Common myeloid progenitor, CD34-positive (primary cell): ENCODE data around the gene GALNT3.
A peak's percentile ranks its signal among the peaks of the same experiment; 100 is the strongest.

Experiments
- CTCF ChIA-PET: fragments of 350-600 bp; sonication (Branson Sonifier 250); formaldehyde crosslinking; loops from one replicate; lab custom pipeline; 2021; ENCODE audit warnings: antibody characterized with exemption; lab: Charles Lee
- POLR2A ChIA-PET: fragments of 350-600 bp; sonication (Branson Sonifier 250); formaldehyde crosslinking; loops from one replicate; lab custom pipeline; 2021; ENCODE audit warnings: antibody characterized with exemption; lab: Charles Lee
- DNase-seq, 3 donors: peaks; one replicate each; pipeline versions ENCODE4 v3.0.0 to v3.0.0-alpha.2; 2013
- H3K27ac ChIP-seq, 2 experiments: 1 replicate in 1 of 2; 2 replicates in 1 of 2; pipeline ENCODE4 v1.7.0; 2013; ENCODE audit warnings: inconsistent platforms in 2 of 2, low read length in 2 of 2, mild to moderate bottlenecking in 2 of 2, low read depth in 1 of 2, moderate library complexity in 1 of 2; ENCODE audit not compliant: severe bottlenecking in 2 of 2, insufficient read depth in 1 of 2, poor library complexity in 1 of 2
- H3K27me3 ChIP-seq, 5 experiments: replicated peaks in 2 of 5; 1 replicate in 3 of 5; 2 replicates in 2 of 5; pipeline versions ENCODE4 v1.6.1 to v1.7.0; 2013; ENCODE audit warnings: low read length in 4 of 5, mild to moderate bottlenecking in 2 of 5, moderate library complexity in 2 of 5, inconsistent platforms in 1 of 5; ENCODE audit not compliant: insufficient read depth in 5 of 5, control insufficient read depth in 4 of 5
- H3K36me3 ChIP-seq, 4 experiments: 1 replicate in 2 of 4; 2 replicates in 2 of 4; pipeline versions ENCODE4 v1.6.1 to v1.7.0; 2013; ENCODE audit warnings: low read length in 3 of 4, control low read depth in 1 of 4, mild to moderate bottlenecking in 1 of 4; ENCODE audit not compliant: control insufficient read depth in 4 of 4, insufficient read depth in 4 of 4
- H3K4me1 ChIP-seq, 4 experiments: 1 replicate in 3 of 4; 2 replicates in 1 of 4; pipeline versions ENCODE4 v1.6.1 to v1.7.1; 2013; ENCODE audit warnings: low read length in 3 of 4, mild to moderate bottlenecking in 3 of 4, control low read depth in 1 of 4, inconsistent platforms in 1 of 4, moderate library complexity in 1 of 4; ENCODE audit not compliant: control insufficient read depth in 4 of 4, insufficient read depth in 4 of 4; ENCODE audit errors: control extremely low read depth in 1 of 4
- H3K4me3 ChIP-seq, 7 experiments: 1 replicate in 4 of 7; 2 replicates in 3 of 7; pipeline versions ENCODE4 v1.5.1 to v1.7.0; 2013; ENCODE audit warnings: mild to moderate bottlenecking in 7 of 7, low read length in 6 of 7, moderate library complexity in 6 of 7, inconsistent platforms in 2 of 7, low read depth in 2 of 7, control low read depth in 1 of 7; ENCODE audit not compliant: insufficient read depth in 4 of 7, control insufficient read depth in 1 of 7; ENCODE audit errors: extremely low read depth in 1 of 7
- H3K9me3 ChIP-seq, 5 experiments: 1 replicate in 4 of 5; 2 replicates in 1 of 5; pipeline versions ENCODE4 v1.6.1 to v1.7.1; 2013; ENCODE audit warnings: low read length in 4 of 5, mild to moderate bottlenecking in 2 of 5, inconsistent platforms in 1 of 5, low read depth in 1 of 5, moderate library complexity in 1 of 5; ENCODE audit not compliant: control insufficient read depth in 4 of 5, insufficient read depth in 2 of 5; ENCODE audit errors: control extremely low read depth in 1 of 5
- WGBS: methylation state at CpG from one replicate; pipeline ENCODE4 v1.1.5; 2013; ENCODE audit not compliant: insufficient coverage; 5-methylcytosine and 5-hydroxymethylcytosine counted together

Gene GALNT3

DNA sequence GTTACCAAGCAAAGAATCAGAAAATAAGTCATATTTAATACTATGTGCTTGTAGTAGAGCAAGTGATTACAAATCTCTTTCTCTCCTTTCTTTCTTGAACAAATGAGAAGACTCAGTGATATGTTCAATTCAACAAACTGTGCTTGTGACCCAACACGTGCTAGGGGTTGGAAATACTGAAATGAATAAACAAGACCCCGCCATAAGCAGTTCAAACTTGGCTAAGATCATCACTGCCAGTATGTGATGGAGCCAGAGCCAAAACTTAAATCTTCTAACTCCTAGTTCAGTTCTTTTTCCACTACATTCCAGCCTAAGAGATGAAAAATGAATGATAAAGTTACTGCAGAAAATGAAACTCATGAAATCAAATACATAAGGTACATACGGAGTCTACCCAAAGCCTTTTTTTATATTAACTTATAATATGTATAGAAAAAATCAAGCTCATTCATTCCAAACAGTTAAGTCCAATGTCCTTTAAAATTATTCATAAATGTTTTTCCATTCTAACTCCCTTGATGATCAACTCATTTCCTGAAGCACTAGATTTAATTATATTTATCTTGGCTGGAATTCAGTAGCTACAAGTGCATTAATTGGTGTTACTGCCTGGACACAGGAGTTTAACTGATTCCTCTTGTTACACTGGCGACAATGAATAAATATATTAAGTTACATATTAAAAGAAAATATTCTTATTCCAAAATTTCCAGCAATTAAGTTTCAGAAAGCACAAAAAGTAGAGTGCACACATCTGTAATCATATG is 36.0 kb downstream of the GALNT3 start:
- DNase-seq = no peak
- Histone ChIP-seq H3K9me3 (no peaks in the 10 kb centered on the region), H3K27ac (no peak overlapping the region), H3K4me1 (no peaks in the 10 kb centered on the region), H3K4me3 (no peak overlapping the region), H3K27me3 (no peaks in the 10 kb centered on the region), H3K36me3 (peaks cover 0 to 30% (median 6%) of the 10 kb centered on the region in 4 experiments)
- WGBS = 84% methylated on average over 2 of the region's 4 CpGs
- ChIA-PET CTCF (no interaction called here), POLR2A (no interaction called here)

DNA sequence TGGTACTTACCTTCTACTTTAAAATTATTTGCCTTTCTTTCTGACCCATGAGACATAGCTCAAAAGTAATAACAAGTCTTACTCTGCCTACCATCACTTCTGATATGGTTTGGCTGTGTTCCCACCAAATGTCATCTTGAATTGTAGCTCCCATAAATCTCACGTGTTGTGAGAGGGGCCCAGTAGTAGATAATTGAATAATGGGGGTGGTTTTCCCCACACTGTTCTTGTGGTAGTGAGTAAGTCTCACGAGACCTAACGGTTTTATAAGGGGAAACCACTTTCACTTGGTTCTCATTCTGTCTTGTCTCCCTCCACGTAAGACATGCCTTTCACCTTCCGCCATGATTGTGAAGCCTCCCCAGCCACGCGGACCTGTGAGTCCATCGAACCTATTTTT is 47.5 kb downstream of the GALNT3 start:
- CTCF ChIA-PET = no interaction called here
- Histone ChIP-seq H3K36me3 (peaks cover 0 to 11% (median 3%) of the 10 kb centered on the region in 4 experiments), H3K27me3 (no peaks in the 10 kb centered on the region), H3K27ac (no peak overlapping the region), H3K4me1 (peaks cover 0 to 13% (median 3%) of the 10 kb centered on the region in 4 experiments), H3K4me3 (no peak overlapping the region), H3K9me3 (no peaks in the 10 kb centered on the region)
- DNase-seq = peak in 2 of 3 donors; percentile 4 to 10
- 43% methylated on average over 3 of the region's 8 CpGs for WGBS
- POLR2A ChIA-PET = no interaction called here

DNA sequence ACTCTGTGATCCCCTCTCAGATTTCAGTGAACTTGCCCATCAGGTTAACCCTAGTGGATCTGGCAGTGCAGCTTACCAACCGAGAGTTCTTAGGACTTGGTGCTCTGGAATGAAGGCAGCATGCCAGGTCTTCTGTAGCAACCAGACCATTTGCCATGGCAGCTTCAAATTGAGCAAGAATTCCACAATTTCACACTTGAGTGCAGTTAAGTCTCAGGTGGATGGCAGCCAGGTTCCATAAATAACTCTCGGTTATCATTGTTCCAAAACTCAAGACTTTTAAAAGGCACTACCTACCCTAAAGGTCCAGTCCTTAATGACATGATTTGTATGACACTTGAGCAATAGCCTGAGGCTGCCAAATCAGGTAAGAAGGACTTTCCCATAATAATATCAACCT is 48.1 kb downstream of the GALNT3 start:
- Histone ChIP-seq H3K4me3 (no peak overlapping the region), H3K27ac (no peak overlapping the region), H3K27me3 (no peaks in the 10 kb centered on the region), H3K4me1 (peaks cover 0 to 13% (median 3%) of the 10 kb centered on the region in 4 experiments), H3K36me3 (peaks cover 0 to 11% (median 3%) of the 10 kb centered on the region in 4 experiments), H3K9me3 (no peaks in the 10 kb centered on the region)
- CTCF ChIA-PET = no interaction called here
- WGBS = 90% methylated on average over 1 of the region's 2 CpGs
- DNase-seq = no peak
- POLR2A ChIA-PET = no interaction called here

DNA sequence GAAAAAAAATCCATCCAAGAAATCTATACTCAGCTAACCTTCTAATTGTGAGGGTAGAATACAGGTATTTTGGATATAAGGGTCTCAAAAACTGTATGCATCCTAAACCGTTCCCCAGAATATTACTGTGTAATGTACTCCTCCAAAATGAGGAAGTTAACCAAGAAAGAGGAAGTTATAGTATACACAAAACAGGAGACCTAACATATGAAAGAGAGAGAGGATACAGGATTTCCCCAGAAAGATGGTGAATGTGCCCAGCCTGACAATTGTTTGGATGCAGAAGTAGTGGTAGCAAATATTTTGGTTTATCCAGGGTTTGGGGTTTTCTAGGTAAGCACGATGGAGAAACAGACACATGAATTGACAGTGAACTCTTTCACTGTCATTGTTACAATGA is 50.6 kb downstream of the GALNT3 start:
- no peak overlapping the region for H3K4me3 ChIP-seq

DNA sequence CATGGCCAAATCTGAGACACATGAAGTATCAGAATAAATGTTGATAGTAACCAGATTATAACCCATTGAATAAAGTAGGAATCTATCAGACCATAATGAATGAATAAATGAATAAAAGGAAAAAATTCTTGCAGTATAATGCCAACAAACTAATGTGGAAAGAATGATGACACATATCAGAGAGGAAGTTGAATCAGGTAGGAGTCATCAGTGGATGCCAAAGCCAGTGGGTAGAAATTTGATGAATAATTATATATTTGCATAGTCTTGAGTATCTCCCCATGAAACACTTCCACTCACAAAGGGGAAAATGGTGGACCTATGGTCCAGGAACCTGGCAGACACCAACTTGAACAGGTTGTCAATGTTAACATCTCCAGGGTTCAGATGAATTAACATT is 68.6 kb downstream of the GALNT3 start:
- Histone ChIP-seq H3K4me1 (no peaks in the 10 kb centered on the region), H3K9me3 (no peaks in the 10 kb centered on the region), H3K27me3 (no peaks in the 10 kb centered on the region), H3K27ac (no peak overlapping the region), H3K4me3 (no peak overlapping the region), H3K36me3 (no peaks in the 10 kb centered on the region)
- POLR2A ChIA-PET = no interaction called here
- CTCF ChIA-PET = no interaction called here
- no peak for DNase-seq

More for the DNA sequence above, 50.6 kb downstream of the GALNT3 start:
- ChIA-PET CTCF (no interaction called here), POLR2A (no interaction called here)
- no peaks in the 10 kb centered on the region for H3K9me3 ChIP-seq
- no CpG with 5 or more reads among the region's 2 CpGs for WGBS
- peaks cover 0 to 13% (median 3%) of the 10 kb centered on the region in 4 experiments for H3K4me1 ChIP-seq
- H3K36me3 ChIP-seq = peaks cover 0 to 11% (median under 1%) of the 10 kb centered on the region in 4 experiments
- H3K27me3 ChIP-seq = no peaks in the 10 kb centered on the region
- H3K27ac ChIP-seq = no peak overlapping the region
- peak; percentile 44 to 89 (median 85) for DNase-seq

DNA sequence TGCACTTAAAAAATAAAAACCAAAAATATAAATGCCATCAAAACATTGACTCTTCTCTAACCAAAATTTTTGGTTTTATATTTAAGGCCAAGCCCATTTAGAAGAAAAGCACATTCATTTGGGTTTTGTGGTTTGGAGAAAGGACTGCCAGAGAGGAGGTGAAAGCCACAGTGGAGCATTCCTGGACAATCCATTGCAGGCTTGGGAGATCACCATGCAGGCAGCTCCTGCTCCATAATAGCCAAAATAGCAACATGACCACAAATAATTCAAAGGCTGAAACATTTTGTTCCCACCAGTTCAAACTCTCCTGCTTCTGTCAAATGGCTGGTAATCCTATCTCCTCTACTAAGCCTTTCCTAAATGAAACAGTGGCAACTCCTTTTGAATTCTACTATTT is 73.5 kb downstream of the GALNT3 start:
- Histone ChIP-seq H3K27ac (no peak overlapping the region), H3K27me3 (no peaks in the 10 kb centered on the region), H3K4me3 (no peak overlapping the region), H3K4me1 (no peaks in the 10 kb centered on the region), H3K36me3 (no peaks in the 10 kb centered on the region), H3K9me3 (no peaks in the 10 kb centered on the region)
- no peak for DNase-seq
- ChIA-PET POLR2A (no interaction called here), CTCF (no interaction called here)

DNA sequence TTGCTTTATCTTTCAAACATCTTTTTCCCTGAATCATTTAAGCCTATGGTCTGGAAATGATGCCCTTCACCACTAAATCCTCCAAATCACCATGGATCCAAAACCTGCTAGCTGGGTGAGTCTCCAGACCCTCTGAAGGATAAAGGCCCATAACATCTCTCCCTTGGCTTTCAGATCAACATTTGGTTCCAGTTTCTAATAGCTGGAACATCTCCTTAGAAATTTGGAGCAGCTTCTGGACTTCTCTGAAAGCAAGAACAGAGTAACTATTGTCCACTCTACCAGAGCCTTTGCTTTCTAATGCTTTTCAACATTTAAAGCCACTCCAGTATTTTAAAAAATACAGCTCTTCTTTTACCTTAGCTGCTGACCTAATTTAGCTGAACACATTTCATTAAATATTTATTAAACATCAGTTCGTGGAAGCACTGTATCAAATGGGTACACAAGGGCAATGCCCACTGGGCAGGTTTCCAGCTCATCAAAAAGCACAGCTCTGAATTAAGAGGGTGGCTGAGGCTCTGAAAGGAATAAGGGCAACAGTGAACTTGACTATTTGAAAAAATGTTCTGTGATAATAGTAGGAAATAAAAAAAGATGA is 75.3 kb downstream of the GALNT3 start:
- Histone ChIP-seq H3K36me3 (no peaks in the 10 kb centered on the region), H3K4me3 (no peak overlapping the region), H3K27ac (no peak overlapping the region), H3K27me3 (no peaks in the 10 kb centered on the region), H3K9me3 (no peaks in the 10 kb centered on the region), H3K4me1 (no peaks in the 10 kb centered on the region)
- no peak for DNase-seq
- ChIA-PET CTCF (no interaction called here), POLR2A (no interaction called here)
- WGBS = no CpG with 5 or more reads among the region's 1 CpG
